H9 (cell line): Measurements from ENCODE around the gene LRP1-AS. TPM values are rescaled to one million over a fixed set of nuclear protein-coding genes. Genes with fewer than 3 reads are reported as not detected.

Source experiments
- DNase-seq: peaks from one replicate; pipeline ENCODE4 v3.0.0-alpha.2; 2017
- H2AFZ ChIP-seq: one replicate; pipeline ENCODE4 v1.6.1; 2013; ENCODE audit warnings: mild to moderate bottlenecking, low read length, control low read depth, moderate library complexity
- H2AK5ac ChIP-seq: 2 replicates; pipeline ENCODE4 v1.6.1; 2013; ENCODE audit warnings: low read length, control low read depth, mixed read lengths; ENCODE audit not compliant: insufficient read length
- H2BK120ac ChIP-seq: one replicate; pipeline ENCODE4 v1.6.1; 2013; ENCODE audit warnings: low read depth, mild to moderate bottlenecking, low read length, control low read depth, inconsistent platforms; ENCODE audit not compliant: poor library complexity, severe bottlenecking
- H2BK12ac ChIP-seq: 2 replicates; pipeline ENCODE4 v1.6.1; 2013; ENCODE audit warnings: low read length, control low read depth, mixed read lengths, low read depth; ENCODE audit not compliant: insufficient read length
- H2BK15ac ChIP-seq: 2 replicates; pipeline ENCODE4 v1.6.1; 2013; ENCODE audit warnings: low read depth, low read length, control low read depth
- H2BK20ac ChIP-seq: one replicate; pipeline ENCODE4 v1.6.1; 2013; ENCODE audit warnings: low read depth, mild to moderate bottlenecking, low read length, control low read depth, inconsistent platforms; ENCODE audit not compliant: poor library complexity, severe bottlenecking
- H2BK5ac ChIP-seq: 2 replicates; pipeline ENCODE4 v1.6.1; 2013; ENCODE audit warnings: low read length, control low read depth, mixed read lengths; ENCODE audit not compliant: insufficient read length
- H3K14ac ChIP-seq: 2 replicates; pipeline ENCODE4 v1.6.1; 2013; ENCODE audit warnings: low read length, control low read depth; ENCODE audit not compliant: insufficient read depth
- H3K18ac ChIP-seq: 2 replicates; pipeline ENCODE4 v1.6.1; 2013; ENCODE audit warnings: low read depth, mild to moderate bottlenecking, mixed read lengths, low read length, control low read depth; ENCODE audit not compliant: insufficient read length
- H3K23ac ChIP-seq: 2 replicates; pipeline ENCODE4 v1.6.1; 2013; ENCODE audit warnings: low read length, control low read depth, mixed read lengths, low read depth; ENCODE audit not compliant: insufficient read length
- H3K23me2 ChIP-seq: 2 replicates; pipeline ENCODE4 v1.6.1; 2013; ENCODE audit warnings: low read depth, mild to moderate bottlenecking, mixed read lengths, low read length, control low read depth; ENCODE audit not compliant: insufficient read length, poor library complexity, severe bottlenecking
- H3K27ac ChIP-seq: 2 replicates; pipeline ENCODE4 v1.5.1; 2013; ENCODE audit warnings: low read length, control low read depth, mixed read lengths, low read depth; ENCODE audit not compliant: insufficient read length
- H3K27me3 ChIP-seq: 2 replicates; pipeline ENCODE4 v1.6.1; 2013; ENCODE audit warnings: low read length, control low read depth, inconsistent platforms; ENCODE audit not compliant: insufficient read depth
- H3K4ac ChIP-seq: 2 replicates; pipeline ENCODE4 v1.6.1; 2013; ENCODE audit warnings: low read depth, mild to moderate bottlenecking, control low read depth, inconsistent platforms, low read length, moderate library complexity
- H3K4me1 ChIP-seq: 2 replicates; pipeline ENCODE4 v1.6.1; 2013; ENCODE audit warnings: low read length, control low read depth, inconsistent platforms; ENCODE audit not compliant: insufficient read depth
- H3K4me2 ChIP-seq: 2 replicates; pipeline ENCODE4 v1.6.1; 2013; ENCODE audit warnings: low read length, control low read depth, mixed read lengths; ENCODE audit not compliant: insufficient read length, insufficient read depth
- H3K56ac ChIP-seq: 2 replicates; pipeline ENCODE4 v1.6.1; 2013; ENCODE audit warnings: low read depth, mild to moderate bottlenecking, mixed read lengths, low read length, control low read depth; ENCODE audit not compliant: insufficient read length
- H3K79me1 ChIP-seq: 2 replicates; pipeline ENCODE4 v1.6.1; 2013; ENCODE audit warnings: low read depth, mild to moderate bottlenecking, moderate library complexity, low read length, control low read depth, inconsistent platforms; ENCODE audit not compliant: insufficient read depth, poor library complexity, severe bottlenecking
- H3K79me2 ChIP-seq: 2 replicates; pipeline ENCODE4 v1.6.1; 2013; ENCODE audit warnings: low read length, control low read depth, inconsistent platforms; ENCODE audit not compliant: insufficient read depth
- H3K9ac ChIP-seq: 2 replicates; pipeline ENCODE4 v1.6.1; 2013; ENCODE audit warnings: low read length, control low read depth, mixed read lengths; ENCODE audit not compliant: insufficient read length; ENCODE audit errors: extremely low read depth
- H3K9me3 ChIP-seq: one replicate; pipeline ENCODE4 v1.6.1; 2013; ENCODE audit warnings: low read depth, low read length, inconsistent platforms; ENCODE audit not compliant: control insufficient read depth
- H3T11ph ChIP-seq: one replicate; pipeline ENCODE4 v1.6.1; 2013; ENCODE audit warnings: mild to moderate bottlenecking, low read length, control low read depth, inconsistent platforms
- H4K20me1 ChIP-seq: one replicate; pipeline ENCODE4 v1.6.1; 2013; ENCODE audit not compliant: control insufficient read depth, insufficient read length, insufficient read depth
- H4K5ac ChIP-seq: 2 replicates; pipeline ENCODE4 v1.6.1; 2013; ENCODE audit warnings: low read depth, mild to moderate bottlenecking, mixed read lengths, low read length, control low read depth; ENCODE audit not compliant: insufficient read length
- H4K8ac ChIP-seq: replicated peaks from 2 replicates; pipeline ENCODE4 v1.6.1; 2013; ENCODE audit warnings: low read length, control low read depth, mixed read lengths, low read depth; ENCODE audit not compliant: insufficient read length
- H4K91ac ChIP-seq: 2 replicates; pipeline ENCODE4 v1.6.1; 2013; ENCODE audit warnings: low read depth, mild to moderate bottlenecking, moderate library complexity, mixed read lengths, low read length, control low read depth; ENCODE audit not compliant: insufficient read length
- H3K27ac Mint-ChIP-seq, 3 experiments: 2 replicates in 2 of 3; 3 replicates in 1 of 3; pipeline ENCODE4 v1.8.0; 2020 to 2021; ENCODE audit warnings: mixed read lengths in 3 of 3, mild to moderate bottlenecking in 1 of 3, moderate library complexity in 1 of 3
- H3K27me3 Mint-ChIP-seq: 2 replicates; pipeline ENCODE4 v1.8.0; 2021; ENCODE audit warnings: low read depth, mild to moderate bottlenecking, moderate library complexity, mixed read lengths
- H3K36me3 Mint-ChIP-seq, 3 experiments: 2 replicates in 2 of 3; 3 replicates in 1 of 3; pipeline ENCODE4 v1.8.0; 2020 to 2021; ENCODE audit warnings: low read depth in 3 of 3, mixed read lengths in 3 of 3; ENCODE audit not compliant: insufficient read depth in 1 of 3
- H3K4me1 Mint-ChIP-seq, 2 experiments: 2 replicates each; pipeline ENCODE4 v1.8.0; 2020; ENCODE audit warnings: mixed read lengths in 2 of 2
- H3K4me3 Mint-ChIP-seq, 2 experiments: 2 replicates in 1 of 2; 3 replicates in 1 of 2; pipeline ENCODE4 v1.8.0; 2020 to 2021; ENCODE audit warnings: mild to moderate bottlenecking in 2 of 2, mixed read lengths in 2 of 2, moderate library complexity in 1 of 2
- H3K9me3 Mint-ChIP-seq, 2 experiments: 2 replicates in 1 of 2; 3 replicates in 1 of 2; pipeline ENCODE4 v1.8.0; 2020; ENCODE audit warnings: mild to moderate bottlenecking in 2 of 2, mixed read lengths in 2 of 2, moderate library complexity in 1 of 2
- total RNA-seq: library from RNA; stranded (reverse); gene quantifications from 2 replicates; pipeline ENCODE4 v1.2.1, GENCODE V29; 2021
- TF ChIP-seq, protein P1 (sequence below): fragments of 200-600 bp; sonication (generic); conservative IDR thresholded peaks from 3 replicates; pipeline ENCODE4 v1.8.0; 2021; ENCODE audit warnings: antibody characterized with exemption, mild to moderate bottlenecking

Gene LRP1-AS
- total RNA-seq, 1 experiment from 2014 or later, result not detected

DNA sequence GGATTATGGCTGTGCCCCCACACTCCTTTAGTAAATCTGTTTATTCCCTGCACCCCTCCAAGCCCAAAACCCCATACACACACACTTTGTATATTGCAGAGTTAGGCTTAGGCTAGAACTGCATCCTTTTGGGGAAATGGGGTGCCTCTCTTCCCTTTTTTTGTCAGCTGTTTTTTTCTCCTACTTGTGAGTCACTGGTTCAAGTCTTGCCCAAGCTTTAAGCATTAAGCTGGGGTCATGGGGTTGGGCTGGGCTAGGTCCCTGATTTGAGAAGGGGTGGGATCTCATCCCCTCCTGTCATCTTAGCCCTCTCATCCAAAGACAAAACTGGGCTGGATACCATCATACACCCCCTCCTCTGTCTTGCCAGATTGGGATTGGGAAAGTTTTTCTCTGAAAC lies 17.5 kb downstream of the LRP1-AS start:
- Histone ChIP-seq H3K23ac (no peak overlapping the region), H4K5ac (no peak overlapping the region), H2AFZ (no peak overlapping the region), H3K23me2 (peaks cover 7% of the 10 kb centered on the region), H2BK5ac (no peak overlapping the region), H3K4me1 (peaks cover 30% of the 10 kb centered on the region), H3K79me1 (peaks cover 11% of the 10 kb centered on the region), H3K79me2 (peaks cover 23% of the 10 kb centered on the region; the same call in 1 of the 2 replicates), H3K4ac (no peak overlapping the region), H2BK12ac (no peak overlapping the region), H3K9me3 (no peaks in the 10 kb centered on the region), H2AK5ac (no peak overlapping the region), H3K9ac (no peak overlapping the region), H2BK20ac (no peak overlapping the region), H2BK15ac (no peak overlapping the region), H4K20me1 (no peaks in the 10 kb centered on the region), H3T11ph (no peak overlapping the region), H4K8ac (no peak overlapping the region), H3K14ac (no peak overlapping the region), H3K56ac (no peak overlapping the region), H2BK120ac (no peak overlapping the region), H3K27me3 (no peaks in the 10 kb centered on the region), H4K91ac (no peak overlapping the region), H3K18ac (no peak overlapping the region), H3K4me2 (peak overlapping the region; percentile 56), H3K27ac (no peak overlapping the region)
- H3K36me3 Mint-ChIP-seq, result peaks cover 0 to 8% (median 0%) of the 10 kb centered on the region in 3 experiments; a peak in 2 of 7 replicates
- peak overlapping the region; percentile 86 to 91 for H3K4me3 Mint-ChIP-seq
- H3K9me3 Mint-ChIP-seq, result no peaks in the 10 kb centered on the region
- TF ChIP-seq, protein P1, sequence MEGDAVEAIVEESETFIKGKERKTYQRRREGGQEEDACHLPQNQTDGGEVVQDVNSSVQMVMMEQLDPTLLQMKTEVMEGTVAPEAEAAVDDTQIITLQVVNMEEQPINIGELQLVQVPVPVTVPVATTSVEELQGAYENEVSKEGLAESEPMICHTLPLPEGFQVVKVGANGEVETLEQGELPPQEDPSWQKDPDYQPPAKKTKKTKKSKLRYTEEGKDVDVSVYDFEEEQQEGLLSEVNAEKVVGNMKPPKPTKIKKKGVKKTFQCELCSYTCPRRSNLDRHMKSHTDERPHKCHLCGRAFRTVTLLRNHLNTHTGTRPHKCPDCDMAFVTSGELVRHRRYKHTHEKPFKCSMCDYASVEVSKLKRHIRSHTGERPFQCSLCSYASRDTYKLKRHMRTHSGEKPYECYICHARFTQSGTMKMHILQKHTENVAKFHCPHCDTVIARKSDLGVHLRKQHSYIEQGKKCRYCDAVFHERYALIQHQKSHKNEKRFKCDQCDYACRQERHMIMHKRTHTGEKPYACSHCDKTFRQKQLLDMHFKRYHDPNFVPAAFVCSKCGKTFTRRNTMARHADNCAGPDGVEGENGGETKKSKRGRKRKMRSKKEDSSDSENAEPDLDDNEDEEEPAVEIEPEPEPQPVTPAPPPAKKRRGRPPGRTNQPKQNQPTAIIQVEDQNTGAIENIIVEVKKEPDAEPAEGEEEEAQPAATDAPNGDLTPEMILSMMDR, result no peak
- no peaks in the 10 kb centered on the region; the same call in 1 of the 2 replicates for H3K27me3 Mint-ChIP-seq
- H3K4me1 Mint-ChIP-seq, result peaks cover 62 to 66% of the 10 kb centered on the region in 2 experiments
- H3K27ac Mint-ChIP-seq, result peak overlapping the region; percentile 76 to 97 (median 77); a peak in 5 of 7 replicates
- no peak for DNase-seq
